ENCODE results near the gene CRB2.
A peak's percentile ranks its signal among the peaks of the same experiment; 100 is the strongest.

Gene CRB2

DNA sequence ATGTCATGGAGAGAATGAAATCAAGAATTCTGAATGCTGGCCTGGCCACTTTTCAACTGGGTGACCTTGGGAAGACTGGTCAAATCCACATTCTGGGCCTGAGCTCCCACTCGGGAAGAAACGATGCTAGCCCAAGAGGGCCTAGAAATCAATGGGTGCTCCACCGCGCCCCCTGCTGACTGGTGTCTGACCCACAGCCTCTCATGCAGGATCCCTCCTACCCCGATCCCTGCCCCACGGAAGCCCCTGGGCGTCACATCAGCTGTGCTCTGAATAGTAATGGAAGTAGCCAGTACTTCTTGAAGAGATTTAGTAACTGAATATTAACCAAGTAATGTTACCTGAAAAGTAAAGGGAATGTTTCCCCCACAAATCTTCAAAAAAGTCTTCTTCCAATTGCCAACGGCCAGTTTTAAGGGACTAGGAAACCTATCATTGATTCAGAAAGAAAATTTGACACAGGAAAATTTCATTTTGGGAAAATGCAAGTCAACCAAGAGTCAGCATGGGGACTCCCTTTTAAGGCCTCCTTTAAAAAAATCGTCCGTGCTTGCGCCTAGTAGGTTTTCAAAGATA is 43.9 kb downstream of the CRB2 start:
- TF ChIP-seq EZH2 (optimal IDR thresholded peaks at IDR 0.05; ENCODE audit: low read depth, low read length), result no peak
- TF ChIP-seq, protein P1, sequence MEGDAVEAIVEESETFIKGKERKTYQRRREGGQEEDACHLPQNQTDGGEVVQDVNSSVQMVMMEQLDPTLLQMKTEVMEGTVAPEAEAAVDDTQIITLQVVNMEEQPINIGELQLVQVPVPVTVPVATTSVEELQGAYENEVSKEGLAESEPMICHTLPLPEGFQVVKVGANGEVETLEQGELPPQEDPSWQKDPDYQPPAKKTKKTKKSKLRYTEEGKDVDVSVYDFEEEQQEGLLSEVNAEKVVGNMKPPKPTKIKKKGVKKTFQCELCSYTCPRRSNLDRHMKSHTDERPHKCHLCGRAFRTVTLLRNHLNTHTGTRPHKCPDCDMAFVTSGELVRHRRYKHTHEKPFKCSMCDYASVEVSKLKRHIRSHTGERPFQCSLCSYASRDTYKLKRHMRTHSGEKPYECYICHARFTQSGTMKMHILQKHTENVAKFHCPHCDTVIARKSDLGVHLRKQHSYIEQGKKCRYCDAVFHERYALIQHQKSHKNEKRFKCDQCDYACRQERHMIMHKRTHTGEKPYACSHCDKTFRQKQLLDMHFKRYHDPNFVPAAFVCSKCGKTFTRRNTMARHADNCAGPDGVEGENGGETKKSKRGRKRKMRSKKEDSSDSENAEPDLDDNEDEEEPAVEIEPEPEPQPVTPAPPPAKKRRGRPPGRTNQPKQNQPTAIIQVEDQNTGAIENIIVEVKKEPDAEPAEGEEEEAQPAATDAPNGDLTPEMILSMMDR (IDR thresholded peaks at IDR 0.05; ENCODE audit: low read length), result peak; percentile 63
- no peak for TF ChIP-seq EZH2phosphoT487 (IDR thresholded peaks at IDR 0.05; ENCODE audit: low read length)
- no peak overlapping the region for H3K9ac ChIP-seq (ENCODE audit: low read length)
- no peak overlapping the region for H3K4me3 ChIP-seq (ENCODE audit: low read length)
- DNase-seq, result no peak
- H3K36me3 ChIP-seq (replicated peaks; ENCODE audit: insufficient read depth, low read length), result no peaks in the 10 kb centered on the region
- H3K4me1 ChIP-seq (ENCODE audit: low read length), result no peaks in the 10 kb centered on the region
- no peak overlapping the region for H3K27ac ChIP-seq (ENCODE audit: low read length)
- H3K27me3 ChIP-seq (replicated peaks; ENCODE audit: insufficient read depth, low read length), result no peaks in the 10 kb centered on the region
- no peaks in the 10 kb centered on the region for H4K20me1 ChIP-seq (ENCODE audit: insufficient read depth, low read length)
- H3F3A ChIP-seq (ENCODE audit: insufficient read depth, low read length), result no peaks in the 10 kb centered on the region
- no peak overlapping the region for H3K4me2 ChIP-seq (ENCODE audit: low read depth, low read length)
- H3K9me2 ChIP-seq (replicated peaks; ENCODE audit: insufficient read depth, low read length), result no peaks in the 10 kb centered on the region
- H3K79me2 ChIP-seq (ENCODE audit: low read length), result no peaks in the 10 kb centered on the region
- H3K9me3 ChIP-seq (replicated peaks; ENCODE audit: insufficient read depth, low read length), result no peaks in the 10 kb centered on the region
- H2AFZ ChIP-seq (ENCODE audit: low read length), result no peak overlapping the region

DNA sequence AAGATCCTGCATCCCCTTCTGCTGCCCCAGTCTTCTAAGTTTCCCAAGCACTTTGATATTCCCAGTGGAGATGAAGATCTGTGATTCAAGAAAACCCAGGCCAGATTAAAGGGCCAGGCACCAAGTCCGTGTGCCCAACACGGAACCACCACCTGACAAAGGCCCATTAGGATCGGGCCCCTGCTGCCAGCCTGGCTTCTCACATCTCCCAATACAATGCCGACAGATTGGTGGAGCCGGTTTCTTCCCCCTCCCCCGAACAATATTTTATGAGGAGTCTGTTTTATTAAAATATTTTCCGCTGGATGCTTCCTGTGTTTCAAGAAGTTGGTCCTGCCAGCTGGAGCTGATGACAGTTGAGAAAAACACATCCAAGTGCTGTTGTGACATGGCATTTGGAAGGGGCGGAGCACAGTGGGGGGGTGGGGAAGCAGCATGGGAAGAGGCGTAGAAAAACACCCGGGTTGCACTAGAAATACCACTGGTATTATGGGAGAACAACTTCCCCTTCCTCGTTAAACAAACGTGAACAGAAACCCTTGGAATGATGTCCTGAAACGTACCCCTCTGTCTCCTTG is 45.0 kb downstream of the CRB2 start:
- H3K4me2 ChIP-seq (ENCODE audit: low read depth, low read length), result no peak overlapping the region

DNA sequence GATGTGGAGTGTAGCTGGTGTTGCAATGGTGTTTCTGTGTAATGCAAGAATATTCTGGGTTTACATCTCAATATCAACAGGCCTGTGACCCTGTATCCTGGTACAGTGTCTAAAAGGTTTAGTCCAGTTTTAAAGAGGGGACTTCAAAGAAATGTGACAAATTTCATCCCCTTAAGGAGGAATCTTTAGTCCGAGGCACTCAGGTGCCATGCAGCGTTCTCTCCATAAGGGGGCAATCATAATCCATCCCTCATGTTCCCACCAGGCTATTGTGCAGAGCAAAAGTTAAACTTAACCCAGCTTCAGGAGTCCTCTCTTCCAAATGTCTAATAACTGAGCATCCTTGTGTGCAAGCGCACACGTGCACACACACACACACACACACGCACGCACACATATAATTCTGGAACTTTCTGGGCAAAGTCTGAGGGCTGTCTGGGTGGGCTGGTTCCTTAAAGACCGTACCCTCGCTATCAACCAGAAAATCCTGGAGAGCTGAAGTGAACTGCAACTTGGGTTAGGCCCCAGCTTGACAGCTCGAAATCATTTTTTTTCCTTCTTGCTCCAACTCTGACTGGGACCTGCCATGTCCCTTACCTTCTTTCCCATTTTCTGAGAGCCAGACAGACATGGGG is 46.0 kb downstream of the CRB2 start:
- Histone ChIP-seq H3K27ac (ENCODE audit: low read length) (no peak overlapping the region), H3K27me3 (replicated peaks; ENCODE audit: insufficient read depth, low read length) (no peaks in the 10 kb centered on the region), H3K4me1 (ENCODE audit: low read length) (no peaks in the 10 kb centered on the region), H2AFZ (ENCODE audit: low read length) (no peak overlapping the region), H3K9ac (ENCODE audit: low read length) (no peak overlapping the region), H3K36me3 (replicated peaks; ENCODE audit: insufficient read depth, low read length) (no peaks in the 10 kb centered on the region), H3K9me3 (replicated peaks; ENCODE audit: insufficient read depth, low read length) (no peaks in the 10 kb centered on the region), H3F3A (ENCODE audit: insufficient read depth, low read length) (no peaks in the 10 kb centered on the region), H3K9me2 (replicated peaks; ENCODE audit: insufficient read depth, low read length) (no peaks in the 10 kb centered on the region), H3K4me2 (ENCODE audit: low read depth, low read length) (no peak overlapping the region), H3K79me2 (ENCODE audit: low read length) (no peaks in the 10 kb centered on the region), H3K4me3 (ENCODE audit: low read length) (no peak overlapping the region), H4K20me1 (ENCODE audit: insufficient read depth, low read length) (no peaks in the 10 kb centered on the region)
- no peak for DNase-seq
- TF ChIP-seq EZH2 (optimal IDR thresholded peaks at IDR 0.05; ENCODE audit: low read depth, low read length), result no peak
- no peak for TF ChIP-seq EZH2phosphoT487 (IDR thresholded peaks at IDR 0.05; ENCODE audit: low read length)
- TF ChIP-seq, protein P1 (IDR thresholded peaks at IDR 0.05; ENCODE audit: low read length), result peak; percentile 56

More for the DNA sequence above, 45.0 kb downstream of the CRB2 start:
- no peaks in the 10 kb centered on the region for H3F3A ChIP-seq (ENCODE audit: insufficient read depth, low read length)
- no peaks in the 10 kb centered on the region for H3K9me3 ChIP-seq (replicated peaks; ENCODE audit: insufficient read depth, low read length)
- no peak for DNase-seq
- H3K9me2 ChIP-seq (replicated peaks; ENCODE audit: insufficient read depth, low read length), result no peaks in the 10 kb centered on the region
- no peaks in the 10 kb centered on the region for H3K27me3 ChIP-seq (replicated peaks; ENCODE audit: insufficient read depth, low read length)
- H3K9ac ChIP-seq (ENCODE audit: low read length), result no peak overlapping the region
- H4K20me1 ChIP-seq (ENCODE audit: insufficient read depth, low read length), result no peaks in the 10 kb centered on the region
- no peaks in the 10 kb centered on the region for H3K36me3 ChIP-seq (replicated peaks; ENCODE audit: insufficient read depth, low read length)
- no peaks in the 10 kb centered on the region for H3K4me1 ChIP-seq (ENCODE audit: low read length)
- no peaks in the 10 kb centered on the region for H3K79me2 ChIP-seq (ENCODE audit: low read length)
- no peak overlapping the region for H2AFZ ChIP-seq (ENCODE audit: low read length)
- H3K27ac ChIP-seq (ENCODE audit: low read length), result no peak overlapping the region
- TF ChIP-seq EZH2phosphoT487 (IDR thresholded peaks at IDR 0.05; ENCODE audit: low read length) (no peak), EZH2 (optimal IDR thresholded peaks at IDR 0.05; ENCODE audit: low read depth, low read length) (no peak)
- TF ChIP-seq, protein P1 (IDR thresholded peaks at IDR 0.05; ENCODE audit: low read length), result no peak
- no peak overlapping the region for H3K4me3 ChIP-seq (ENCODE audit: low read length)

All from MM.1S (cell line).